HG02973 (cell line): ENCODE measurements around the gene EWSR1.

Experiments
- ATAC-seq: cut with Tn5 transposase; IDR thresholded peaks from one replicate; pipeline ENCODE4 v1.9.1; 2021; ENCODE audit warnings: moderate library complexity; ENCODE audit not compliant: unreplicated experiment

The EWSR1 gene

GRCh38 chr22:29302681-29303465 is 34.8 kb downstream of the EWSR1 start:
- ATAC-seq = no peak

- no peak for ATAC-seq
These were observed 37.7 kb downstream of the EWSR1 start for GRCh38 chr22:29305836-29306174.

- ATAC-seq = no peak
These were observed 38.2 kb downstream of the EWSR1 start, which contains the start of gene GAS2L1 for GRCh38 chr22:29306175-29306834. GAS2L1 (plus strand) TSS chr22:29306650; CDS start chr22:29308106, 1,456 bp downstream.

- ATAC-seq = no peak
These were observed 38.9 kb downstream of the EWSR1 start for GRCh38 chr22:29306835-29307595.

- ATAC-seq = no peak
These were observed 39.6 kb downstream of the EWSR1 start for GRCh38 chr22:29307596-29308147.

- ATAC-seq = no peak
These were observed 40.2 kb downstream of the EWSR1 start for GRCh38 chr22:29308148-29308790.

GRCh38 chr22:29308791-29309262 is 40.8 kb downstream of the EWSR1 start:
- no peak for ATAC-seq

GRCh38 chr22:29309332-29310064 is 41.4 kb downstream of the EWSR1 start:
- no peak for ATAC-seq

GRCh38 chr22:29310065-29310862 is 42.2 kb downstream of the EWSR1 start:
- ATAC-seq = no peak

GRCh38 chr22:29310863-29311339 is 42.8 kb downstream of the EWSR1 start:
- ATAC-seq = no peak

- no peak for ATAC-seq
These were observed 43.6 kb downstream of the EWSR1 start for GRCh38 chr22:29311464-29312217.

GRCh38 chr22:29312218-29313125 is 44.4 kb downstream of the EWSR1 start:
- no peak for ATAC-seq

GRCh38 chr22:29313126-29313575 is 45.1 kb downstream of the EWSR1 start:
- no peak for ATAC-seq

- ATAC-seq = no peak
These were observed 45.8 kb downstream of the EWSR1 start for GRCh38 chr22:29313576-29314466.

- no peak for ATAC-seq
These were observed 46.6 kb downstream of the EWSR1 start for GRCh38 chr22:29314537-29315285.
